ENCODE measurements around the gene POLN.

Gene POLN

DNA sequence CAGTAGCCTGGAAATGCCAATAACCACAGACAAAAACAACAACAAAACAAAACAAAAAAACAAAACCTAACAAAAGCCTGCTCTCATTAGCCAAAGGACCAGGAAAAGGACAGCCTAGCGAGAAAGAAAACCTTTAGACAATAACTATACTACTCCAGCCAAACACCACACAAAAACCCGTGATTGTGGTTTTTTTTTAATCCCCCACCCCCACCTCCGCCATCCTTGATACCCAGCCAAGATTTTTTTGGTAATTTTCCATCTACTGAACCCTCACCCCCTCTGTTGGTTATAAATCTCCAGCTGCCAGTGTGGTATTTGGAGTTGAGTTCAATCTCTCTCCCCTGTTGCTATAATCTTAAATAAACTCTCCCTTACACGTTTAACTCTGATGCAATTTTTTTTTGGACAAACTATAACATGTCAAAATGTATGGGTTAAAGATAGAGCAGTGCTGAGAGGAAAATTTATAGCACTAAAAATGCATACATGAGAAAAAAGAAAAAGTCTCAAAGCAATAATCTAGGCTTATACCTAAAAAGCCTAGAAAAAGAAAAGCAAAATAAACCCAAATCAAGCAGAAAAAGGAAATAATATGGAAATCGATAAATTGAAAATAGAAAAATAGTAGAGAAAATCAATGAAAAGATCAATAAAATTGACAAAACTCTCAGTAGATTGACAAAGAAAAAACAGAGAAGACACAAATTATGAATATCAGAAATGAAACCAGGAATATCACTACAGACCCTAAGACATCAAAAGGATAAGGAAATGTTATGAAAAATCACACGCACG lies 99.1 kb downstream of the POLN start:
- Histone ChIP-seq H3K9me3 (ENCODE audit: low read depth, low read length) (no peaks in the 10 kb centered on the region), H3K36me3 (ENCODE audit: insufficient read depth, low read length) (no peaks in the 10 kb centered on the region), H3K9ac (ENCODE audit: insufficient read length) (no peak overlapping the region), H3K27ac (0 out of 2 replicates have a peak overlapping the region, but pooled peaks have one; percentile 47), H3K4me3 (no peak overlapping the region)
- TF ChIP-seq FOXP2 (optimal IDR thresholded peaks at IDR 0.05; ENCODE audit: control extremely low read depth, extremely low read length, insufficient read depth) (no peak), POLR2AphosphoS5 (IDR thresholded peaks at IDR 0.05; ENCODE audit: borderline replicate concordance, low read depth, low read length) (no peak), EZH2 (IDR thresholded peaks at IDR 0.05) (no peak)
- DNase-seq (ENCODE audit: low read depth, low spot score) = peak; percentile 12

- DNase-seq (ENCODE audit: low read depth, low spot score) = no peak
- H3K9ac ChIP-seq (ENCODE audit: insufficient read length) = no peak overlapping the region
- H3K27ac ChIP-seq = no peak overlapping the region
- H3K4me3 ChIP-seq = no peak overlapping the region
- H3K36me3 ChIP-seq (ENCODE audit: insufficient read depth, low read length) = no peaks in the 10 kb centered on the region
- TF ChIP-seq POLR2AphosphoS5 (IDR thresholded peaks at IDR 0.05; ENCODE audit: borderline replicate concordance, low read depth, low read length) = no peak
- no peak for TF ChIP-seq EZH2 (IDR thresholded peaks at IDR 0.05)
- no peak for TF ChIP-seq FOXP2 (optimal IDR thresholded peaks at IDR 0.05; ENCODE audit: control extremely low read depth, extremely low read length, insufficient read depth)
- H3K9me3 ChIP-seq (ENCODE audit: low read depth, low read length) = no peaks in the 10 kb centered on the region
Measured at GRCh38 chr4:2141762-2142451, 100.0 kb downstream of the POLN start.

- no peak for DNase-seq (ENCODE audit: low read depth, low spot score)
- no peak overlapping the region for H3K27ac ChIP-seq
- no peak overlapping the region for H3K4me3 ChIP-seq
- H3K9ac ChIP-seq (ENCODE audit: insufficient read length) = no peak overlapping the region
- TF ChIP-seq FOXP2 (optimal IDR thresholded peaks at IDR 0.05; ENCODE audit: control extremely low read depth, extremely low read length, insufficient read depth) = no peak
- no peak for TF ChIP-seq POLR2AphosphoS5 (IDR thresholded peaks at IDR 0.05; ENCODE audit: borderline replicate concordance, low read depth, low read length)
- TF ChIP-seq EZH2 (IDR thresholded peaks at IDR 0.05) = no peak
- no peaks in the 10 kb centered on the region for H3K36me3 ChIP-seq (ENCODE audit: insufficient read depth, low read length)
- H3K9me3 ChIP-seq (ENCODE audit: low read depth, low read length) = no peaks in the 10 kb centered on the region
Measured at GRCh38 chr4:2141022-2141761, 100.7 kb downstream of the POLN start.

- TF ChIP-seq POLR2AphosphoS5 (IDR thresholded peaks at IDR 0.05; ENCODE audit: borderline replicate concordance, low read depth, low read length) (no peak), EZH2 (IDR thresholded peaks at IDR 0.05) (no peak), FOXP2 (optimal IDR thresholded peaks at IDR 0.05; ENCODE audit: control extremely low read depth, extremely low read length, insufficient read depth) (no peak)
Measured at GRCh38 chr4:2138846-2139500, 102.9 kb downstream of the POLN start.

GRCh38 chr4:2136726-2137125 lies 105.2 kb downstream of the POLN start:
- no peaks in the 10 kb centered on the region; the same call in 1 of the 2 replicates for H3K9me3 ChIP-seq (ENCODE audit: low read depth, low read length)
- TF ChIP-seq FOXP2 (optimal IDR thresholded peaks at IDR 0.05; ENCODE audit: control extremely low read depth, extremely low read length, insufficient read depth) = no peak
- no peak for TF ChIP-seq EZH2 (IDR thresholded peaks at IDR 0.05)
- TF ChIP-seq POLR2AphosphoS5 (IDR thresholded peaks at IDR 0.05; ENCODE audit: borderline replicate concordance, low read depth, low read length) = no peak
- H3K27ac ChIP-seq = no peak overlapping the region
- no peak overlapping the region for H3K4me3 ChIP-seq
- no peaks in the 10 kb centered on the region for H3K36me3 ChIP-seq (ENCODE audit: insufficient read depth, low read length)
- no peak overlapping the region for H3K9ac ChIP-seq (ENCODE audit: insufficient read length)
- DNase-seq (ENCODE audit: low read depth, low spot score) = no peak

More at GRCh38 chr4:2138846-2139500, 102.9 kb downstream of the POLN start:
- DNase-seq (ENCODE audit: low read depth, low spot score) = no peak
- H3K9ac ChIP-seq (ENCODE audit: insufficient read length) = no peak overlapping the region
- H3K27ac ChIP-seq = no peak overlapping the region
- H3K36me3 ChIP-seq (ENCODE audit: insufficient read depth, low read length) = no peaks in the 10 kb centered on the region
- H3K9me3 ChIP-seq (ENCODE audit: low read depth, low read length) = no peaks in the 10 kb centered on the region
- H3K4me3 ChIP-seq = no peak overlapping the region

DNA sequence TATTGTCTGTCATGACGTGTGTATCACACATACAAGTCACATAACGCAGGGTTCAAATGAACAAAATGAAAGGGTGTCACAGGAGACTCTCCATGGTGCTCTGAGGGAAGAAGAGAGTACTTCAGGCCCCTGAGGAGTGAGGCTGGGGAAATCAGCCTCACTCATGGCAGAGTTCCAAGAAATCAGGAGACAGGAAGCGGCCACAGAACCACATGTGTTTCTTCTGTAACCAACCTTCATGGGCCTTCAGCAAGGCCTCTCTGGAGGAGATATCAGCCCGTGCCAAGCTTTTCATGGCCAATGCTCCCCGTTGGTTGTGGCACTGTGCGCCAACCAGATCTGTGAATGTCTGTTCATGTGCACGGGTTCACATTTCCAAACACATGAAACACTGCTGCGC lies 106.8 kb downstream of the POLN start:
- H3K9me3 ChIP-seq (ENCODE audit: low read depth, low read length) = no peaks in the 10 kb centered on the region; the same call in 1 of the 2 replicates
- H3K27ac ChIP-seq = no peak overlapping the region; the same call in 1 of the 2 replicates
- H3K9ac ChIP-seq (ENCODE audit: insufficient read length) = no peak overlapping the region
- no peak overlapping the region for H3K4me3 ChIP-seq
- no peaks in the 10 kb centered on the region for H3K36me3 ChIP-seq (ENCODE audit: insufficient read depth, low read length)
- DNase-seq (ENCODE audit: low read depth, low spot score) = peak; percentile 44
- TF ChIP-seq POLR2AphosphoS5 (IDR thresholded peaks at IDR 0.05; ENCODE audit: borderline replicate concordance, low read depth, low read length) (no peak), EZH2 (IDR thresholded peaks at IDR 0.05) (no peak), FOXP2 (optimal IDR thresholded peaks at IDR 0.05; ENCODE audit: control extremely low read depth, extremely low read length, insufficient read depth) (no peak)

GRCh38 chr4:2132438-2132837 lies 109.5 kb downstream of the POLN start:
- H3K9me3 ChIP-seq (ENCODE audit: low read depth, low read length) = no peaks in the 10 kb centered on the region; the same call in 1 of the 2 replicates
- no peak for TF ChIP-seq POLR2AphosphoS5 (IDR thresholded peaks at IDR 0.05; ENCODE audit: borderline replicate concordance, low read depth, low read length)
- TF ChIP-seq FOXP2 (optimal IDR thresholded peaks at IDR 0.05; ENCODE audit: control extremely low read depth, extremely low read length, insufficient read depth) = no peak
- TF ChIP-seq EZH2 (IDR thresholded peaks at IDR 0.05) = no peak
- no peaks in the 10 kb centered on the region for H3K36me3 ChIP-seq (ENCODE audit: insufficient read depth, low read length)
- no peak overlapping the region for H3K9ac ChIP-seq (ENCODE audit: insufficient read length)
- no peak overlapping the region for H3K27ac ChIP-seq
- no peak for DNase-seq (ENCODE audit: low read depth, low spot score)
- no peak overlapping the region for H3K4me3 ChIP-seq

Data from SK-N-MC (cell line).